Suprapubic skin (tissue), 4 donors: ENCODE measurements around the gene CDC14A.

ENCODE experiments used
- EP300 ChIP-seq: sonication (generic); formaldehyde crosslinking; IDR thresholded peaks from one replicate; pipeline ENCODE4 v1.6.1; 2017; ENCODE audit warnings: antibody characterized with exemption
- POLR2A ChIP-seq, 2 donors: fragments of 450-650 bp; IDR thresholded peaks; one replicate each; pipeline ENCODE4 v1.6.1; 2017; ENCODE audit warnings: antibody characterized with exemption in 2 of 2, mild to moderate bottlenecking in 2 of 2, moderate library complexity in 2 of 2
- POLR2AphosphoS5 ChIP-seq, 3 donors: sonication (generic); formaldehyde crosslinking; IDR thresholded peaks; one replicate each; pipeline ENCODE4 v1.6.1; 2017; ENCODE audit warnings: antibody characterized with exemption in 3 of 3
- TF ChIP-seq, protein P1 (sequence below), 2 donors: fragments of 200-600 bp in 1 of 2; fragments of 450-650 bp in 1 of 2; sonication (generic) in 1 of 2; IDR thresholded peaks; one replicate each; pipeline ENCODE4 v1.5.1; 2016 to 2019; ENCODE audit warnings: antibody characterized with exemption in 2 of 2, mild to moderate bottlenecking in 1 of 2, moderate library complexity in 1 of 2

DNA sequence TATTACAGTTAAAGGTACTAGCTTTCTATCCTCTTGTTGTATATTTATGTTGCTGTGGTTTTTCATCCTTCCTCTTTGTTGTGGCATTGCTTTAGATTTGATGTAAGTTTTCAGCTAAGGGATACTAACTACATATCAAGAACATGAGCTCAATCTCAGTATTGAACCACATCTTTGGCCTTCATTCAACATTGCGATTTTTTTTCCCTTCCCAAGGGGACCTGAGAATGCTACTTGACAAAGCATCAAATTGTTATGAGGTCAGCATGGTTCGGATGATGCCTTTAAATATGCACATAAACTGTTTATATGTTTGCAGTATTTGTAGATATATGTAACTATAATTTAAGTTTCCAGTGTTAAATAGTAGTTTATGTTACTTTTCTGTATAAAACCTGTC, 153.9 kb downstream of the CDC14A start:
- TF ChIP-seq POLR2AphosphoS5 (IDR thresholded peaks at IDR 0.05): no peak
- TF ChIP-seq, protein P1, sequence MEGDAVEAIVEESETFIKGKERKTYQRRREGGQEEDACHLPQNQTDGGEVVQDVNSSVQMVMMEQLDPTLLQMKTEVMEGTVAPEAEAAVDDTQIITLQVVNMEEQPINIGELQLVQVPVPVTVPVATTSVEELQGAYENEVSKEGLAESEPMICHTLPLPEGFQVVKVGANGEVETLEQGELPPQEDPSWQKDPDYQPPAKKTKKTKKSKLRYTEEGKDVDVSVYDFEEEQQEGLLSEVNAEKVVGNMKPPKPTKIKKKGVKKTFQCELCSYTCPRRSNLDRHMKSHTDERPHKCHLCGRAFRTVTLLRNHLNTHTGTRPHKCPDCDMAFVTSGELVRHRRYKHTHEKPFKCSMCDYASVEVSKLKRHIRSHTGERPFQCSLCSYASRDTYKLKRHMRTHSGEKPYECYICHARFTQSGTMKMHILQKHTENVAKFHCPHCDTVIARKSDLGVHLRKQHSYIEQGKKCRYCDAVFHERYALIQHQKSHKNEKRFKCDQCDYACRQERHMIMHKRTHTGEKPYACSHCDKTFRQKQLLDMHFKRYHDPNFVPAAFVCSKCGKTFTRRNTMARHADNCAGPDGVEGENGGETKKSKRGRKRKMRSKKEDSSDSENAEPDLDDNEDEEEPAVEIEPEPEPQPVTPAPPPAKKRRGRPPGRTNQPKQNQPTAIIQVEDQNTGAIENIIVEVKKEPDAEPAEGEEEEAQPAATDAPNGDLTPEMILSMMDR (IDR thresholded peaks at IDR 0.05): no peak
- TF ChIP-seq POLR2A (IDR thresholded peaks at IDR 0.05): no peak
- no peak for TF ChIP-seq EP300
